Esophagus (tissue), 2 donors: ENCODE results near the gene UBR2. TPM values are rescaled to one million over a fixed set of nuclear protein-coding genes. Genes with fewer than 3 reads are reported as not detected.

ENCODE experiments used
- H3K27ac ChIP-seq, 2 donors: one replicate each; pipeline ENCODE4 v1.5.1; 2013; ENCODE audit warnings: low read depth in 2 of 2, mild to moderate bottlenecking in 2 of 2, inconsistent platforms in 1 of 2, low read length in 1 of 2, moderate library complexity in 1 of 2
- H3K27me3 ChIP-seq, 2 donors: one replicate each; pipeline ENCODE4 v1.6.1; 2013; ENCODE audit warnings: low read length in 2 of 2, control low read depth in 1 of 2, mild to moderate bottlenecking in 1 of 2; ENCODE audit not compliant: insufficient read depth in 2 of 2, control insufficient read depth in 1 of 2
- H3K36me3 ChIP-seq, 2 donors: one replicate each; pipeline ENCODE4 v1.6.1; 2013; ENCODE audit warnings: low read length in 1 of 2; ENCODE audit not compliant: control insufficient read depth in 2 of 2, insufficient read depth in 2 of 2
- H3K4me1 ChIP-seq, 2 donors: one replicate each; pipeline ENCODE4 v1.6.1; 2013; ENCODE audit warnings: low read length in 1 of 2; ENCODE audit not compliant: control insufficient read depth in 2 of 2, insufficient read depth in 2 of 2
- H3K4me3 ChIP-seq, 2 donors: one replicate each; pipeline ENCODE4 v1.5.1; 2013; ENCODE audit warnings: low read length in 2 of 2, mild to moderate bottlenecking in 2 of 2, low read depth in 1 of 2, moderate library complexity in 1 of 2
- H3K9me3 ChIP-seq, 2 donors: one replicate each; pipeline ENCODE4 v1.6.1; 2013; ENCODE audit warnings: mild to moderate bottlenecking in 2 of 2, low read depth in 1 of 2, low read length in 1 of 2, moderate library complexity in 1 of 2; ENCODE audit not compliant: control insufficient read depth in 2 of 2, insufficient read depth in 1 of 2
- WGBS, 2 donors: extraction: QIAGEN DNeasy Blood & Tissue Kit; methylation state at CpG; one replicate each; pipeline ENCODE4 v1.1.7; 2013; 5-methylcytosine and 5-hydroxymethylcytosine counted together
- polyA plus RNA-seq, 2 donors: library from polyadenylated mRNA; stranded (reverse); fragments of 200-250 nt; gene quantifications; one replicate each; pipeline ENCODE4 v1.2.3, GENCODE V29; 2013
- donor health status: healthy with polysubstance abuse.
- donor health status: Bipolar disorder and iron deficiency.

Gene UBR2
- polyA plus RNA-seq, 2 donors: 5.5 to 7.7 TPM

GRCh38 chr6:42708096-42708495, 144.3 kb downstream of the UBR2 start:
- H3K27me3 ChIP-seq: no peaks in the 10 kb centered on the region
- WGBS, 2 donors: 93% methylated on average over 11 of the region's 11 CpGs
- no peak overlapping the region for H3K4me3 ChIP-seq
- no peak overlapping the region for H3K27ac ChIP-seq
- peaks cover 0 to 3% of the 10 kb centered on the region in 2 donors for H3K4me1 ChIP-seq
- H3K9me3 ChIP-seq: peaks cover 0 to 5% of the 10 kb centered on the region in 2 donors
- H3K36me3 ChIP-seq: no peaks in the 10 kb centered on the region

GRCh38 chr6:42709871-42710270, 146.0 kb downstream of the UBR2 start:
- 91 to 96% methylated on average over 6 of the region's 6 CpGs for WGBS, 2 donors
- H3K27ac ChIP-seq: no peak overlapping the region
- no peak overlapping the region for H3K4me3 ChIP-seq
- H3K36me3 ChIP-seq: no peaks in the 10 kb centered on the region
- H3K27me3 ChIP-seq: no peaks in the 10 kb centered on the region
- H3K4me1 ChIP-seq: peaks cover 0 to 3% of the 10 kb centered on the region in 2 donors
- peaks cover 0 to 5% of the 10 kb centered on the region in 2 donors for H3K9me3 ChIP-seq

- Histone ChIP-seq H3K27ac (no peak overlapping the region), H3K4me3 (no peak overlapping the region), H3K27me3 (no peaks in the 10 kb centered on the region), H3K9me3 (peaks cover 0 to 5% of the 10 kb centered on the region in 2 donors), H3K4me1 (peaks cover 0 to 3% of the 10 kb centered on the region in 2 donors), H3K36me3 (no peaks in the 10 kb centered on the region)
- WGBS, 2 donors: 52 to 58% methylated on average over 9 of the region's 9 CpGs
Observed at GRCh38 chr6:42710316-42710715, 146.5 kb downstream of the UBR2 start.

GRCh38 chr6:42711930-42712329, 148.1 kb downstream of the UBR2 start:
- H3K9me3 ChIP-seq: peaks cover 0 to 5% of the 10 kb centered on the region in 2 donors
- H3K36me3 ChIP-seq: no peaks in the 10 kb centered on the region
- no peak overlapping the region for H3K4me3 ChIP-seq
- H3K4me1 ChIP-seq: peaks cover 0 to 3% of the 10 kb centered on the region in 2 donors
- WGBS, 2 donors: 86 to 95% methylated on average over 5 of the region's 5 CpGs
- no peaks in the 10 kb centered on the region for H3K27me3 ChIP-seq
- no peak overlapping the region for H3K27ac ChIP-seq

GRCh38 chr6:42714098-42714761, 150.4 kb downstream of the UBR2 start:
- H3K4me1 ChIP-seq: peaks cover 0 to 3% of the 10 kb centered on the region in 2 donors
- H3K27me3 ChIP-seq: no peaks in the 10 kb centered on the region
- H3K9me3 ChIP-seq: peaks cover 0 to 5% of the 10 kb centered on the region in 2 donors
- H3K4me3 ChIP-seq: no peak overlapping the region
- H3K36me3 ChIP-seq: no peaks in the 10 kb centered on the region
- 65 to 74% methylated on average over 4 of the region's 4 CpGs for WGBS, 2 donors
- no peak overlapping the region for H3K27ac ChIP-seq

- Histone ChIP-seq H3K4me1 (no peaks in the 10 kb centered on the region), H3K36me3 (no peaks in the 10 kb centered on the region), H3K27ac (no peak overlapping the region), H3K27me3 (no peaks in the 10 kb centered on the region), H3K4me3 (no peak overlapping the region), H3K9me3 (peaks cover 0 to 5% of the 10 kb centered on the region in 2 donors)
- WGBS, 2 donors: 87 to 91% methylated on average over 4 of the region's 4 CpGs
Observed at GRCh38 chr6:42715871-42716270, 152.0 kb downstream of the UBR2 start.

- Histone ChIP-seq H3K27ac (no peak overlapping the region), H3K4me3 (no peak overlapping the region), H3K27me3 (no peaks in the 10 kb centered on the region), H3K9me3 (no peaks in the 10 kb centered on the region), H3K4me1 (no peaks in the 10 kb centered on the region), H3K36me3 (no peaks in the 10 kb centered on the region)
- 58 to 64% methylated on average over 8 of the region's 8 CpGs for WGBS, 2 donors
Observed at GRCh38 chr6:42720739-42721138, 156.9 kb downstream of the UBR2 start.

- Histone ChIP-seq H3K4me3 (no peak within 1 kb of the TSS), H3K4me1 (peaks cover 0 to 5% of the 10 kb centered on the region in 2 donors), H3K27ac (no peak within 1 kb of the TSS), H3K36me3 (no peaks in the 10 kb centered on the region), H3K9me3 (no peaks in the 10 kb centered on the region), H3K27me3 (no peaks in the 10 kb centered on the region)
- 89 to 91% methylated on average over 6 of the region's 6 CpGs for WGBS, 2 donors
Observed at GRCh38 chr6:42722497-42722896, 158.7 kb downstream of the UBR2 start, which contains the start of gene PRPH2. PRPH2 (minus strand) TSS chr6:42722597; CDS start chr6:42722334, 263 bp downstream.

GRCh38 chr6:42724825-42725224, 161.0 kb downstream of the UBR2 start:
- no peak overlapping the region for H3K27ac ChIP-seq
- no peak overlapping the region for H3K4me3 ChIP-seq
- H3K36me3 ChIP-seq: no peaks in the 10 kb centered on the region
- H3K9me3 ChIP-seq: no peaks in the 10 kb centered on the region
- H3K27me3 ChIP-seq: no peaks in the 10 kb centered on the region
- peaks cover 0 to 5% of the 10 kb centered on the region in 2 donors for H3K4me1 ChIP-seq

- Histone ChIP-seq H3K27me3 (no peaks in the 10 kb centered on the region), H3K27ac (no peak overlapping the region), H3K4me3 (no peak overlapping the region), H3K9me3 (no peaks in the 10 kb centered on the region), H3K4me1 (peaks cover 0 to 5% of the 10 kb centered on the region in 2 donors), H3K36me3 (no peaks in the 10 kb centered on the region)
Observed at GRCh38 chr6:42726026-42726425, 162.2 kb downstream of the UBR2 start.
